SJSA1 (cell line): ENCODE results near the gene PCGF6. TPM values are rescaled to one million over a fixed set of nuclear protein-coding genes. Genes with fewer than 3 reads are reported as not detected.
"Not testable (repeated sequence)": the region's sequence is repeated elsewhere in the genome, so short reads cannot be mapped to it uniquely, and the experiment has no call there.

Experiments
- DNase-seq, 2 experiments: peaks; one replicate each; pipeline ENCODE4 v3.0.0-alpha.2; 2015 to 2020; ENCODE audit warnings: low spot score in 2 of 2, low read depth in 1 of 2
- H3K27ac ChIP-seq: fragments of 250-450 bp; sonication (Bioruptor Pico); 2 replicates; pipeline ENCODE4 v1.5.1; 2020; ENCODE audit warnings: mild to moderate bottlenecking, moderate library complexity
- H3K27me3 ChIP-seq: fragments of 250-450 bp; sonication (Bioruptor Pico); replicated peaks from 2 replicates; pipeline ENCODE4 v1.5.1; 2020; ENCODE audit warnings: mild to moderate bottlenecking, moderate library complexity
- H3K36me3 ChIP-seq: fragments of 250-450 bp; sonication (Bioruptor Pico); 2 replicates; pipeline ENCODE4 v1.5.1; 2020; ENCODE audit warnings: mild to moderate bottlenecking
- H3K4me1 ChIP-seq: fragments of 250-450 bp; sonication (Bioruptor Pico); replicated peaks from 2 replicates; pipeline ENCODE4 v1.6.1; 2021; ENCODE audit warnings: mild to moderate bottlenecking
- H3K4me3 ChIP-seq: fragments of 250-450 bp; sonication (Bioruptor Pico); 2 replicates; pipeline ENCODE4 v1.5.1; 2020; ENCODE audit warnings: mild to moderate bottlenecking
- H3K9me3 ChIP-seq: fragments of 250-450 bp; sonication (Bioruptor Pico); replicated peaks from 2 replicates; pipeline ENCODE4 v1.5.1; 2020; ENCODE audit warnings: mild to moderate bottlenecking
- total RNA-seq: library from RNA; depleted of rRNA; stranded (reverse); fragments of >200 nt; shearing (Covaris generic); gene quantifications from 2 replicates; pipeline ENCODE4 v1.2.3, GENCODE V29; 2014; rRNA removed

The PCGF6 gene
- total RNA-seq, 1 experiment from 2014 or later = 36.9 TPM

DNA sequence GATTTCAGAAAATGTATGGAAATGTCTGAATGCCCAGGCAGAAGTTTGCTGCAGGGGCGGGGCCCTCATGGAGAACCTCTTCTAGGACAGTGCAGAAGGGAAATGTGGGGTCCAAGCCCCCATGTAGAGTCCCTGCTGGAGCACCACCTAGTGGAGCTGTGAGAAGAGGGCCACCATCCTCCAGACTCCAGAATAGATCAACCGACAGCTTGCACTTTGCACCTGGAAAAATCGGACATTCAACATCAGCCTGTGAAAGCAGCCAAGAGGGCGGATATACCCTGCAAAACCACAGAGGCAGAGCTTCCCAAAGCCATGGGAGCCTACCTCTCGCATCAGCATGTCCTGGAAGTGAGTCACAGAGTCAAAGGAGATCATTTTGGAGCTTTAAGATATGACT is 91.0 kb downstream of the PCGF6 start:
- no peak overlapping the region for H3K4me3 ChIP-seq
- H3K9me3 ChIP-seq = no peaks in the 10 kb centered on the region; the same call in 1 of the 2 replicates
- H3K27me3 ChIP-seq = no peaks in the 10 kb centered on the region
- H3K4me1 ChIP-seq = peaks cover 2% of the 10 kb centered on the region; the same call in 1 of the 2 replicates
- DNase-seq = no peak
- H3K27ac ChIP-seq = no peak overlapping the region
- H3K36me3 ChIP-seq = no peaks in the 10 kb centered on the region

DNA sequence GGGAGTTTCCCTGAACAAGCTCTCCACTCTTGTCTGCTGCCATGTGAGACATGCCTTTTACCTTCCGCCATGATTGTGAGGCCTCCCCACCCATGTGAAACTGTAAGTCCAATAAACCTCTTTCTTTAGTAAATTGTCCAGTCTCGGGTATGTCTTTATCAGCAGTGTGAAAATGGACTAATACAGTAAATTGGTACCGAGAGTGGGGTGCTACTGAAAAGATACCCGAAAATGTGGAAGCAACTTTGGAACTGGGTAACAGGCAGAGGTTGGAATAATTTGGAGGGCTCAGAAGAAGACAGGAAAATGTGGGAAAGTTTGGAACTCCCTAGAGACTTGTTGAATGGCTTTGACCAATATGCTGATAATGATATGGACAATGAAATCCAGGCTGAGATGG is 92.0 kb downstream of the PCGF6 start:
- H3K9me3 ChIP-seq, DNase-seq, H3K4me1 ChIP-seq, H3K4me3 ChIP-seq, H3K27ac ChIP-seq, H3K36me3 ChIP-seq, H3K27me3 ChIP-seq: not testable (repeated sequence)

- no peak for DNase-seq
These were observed 93.1 kb downstream of the PCGF6 start for GRCh38 chr10:103257812-103258211.

DNA sequence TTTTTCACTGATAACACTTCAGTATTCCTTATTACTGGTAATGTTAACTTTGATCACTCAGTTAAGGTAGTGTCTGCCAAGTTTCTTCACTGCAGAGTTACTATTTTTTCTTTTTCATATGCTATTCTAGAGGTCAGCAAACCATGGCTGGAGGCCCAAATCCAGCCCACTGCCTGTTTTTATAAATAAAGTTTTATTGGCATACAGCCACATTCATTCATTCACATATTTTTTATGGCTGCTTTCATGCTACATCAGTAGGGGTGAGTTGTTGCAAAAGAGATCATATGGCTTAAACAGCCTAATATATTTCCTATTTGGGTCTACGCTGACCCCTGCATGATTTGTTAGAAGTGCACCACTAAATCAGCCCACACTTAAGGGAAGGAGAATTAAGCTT is 94.3 kb downstream of the PCGF6 start:
- DNase-seq = no peak
- no peak overlapping the region for H3K27ac ChIP-seq
- H3K4me1 ChIP-seq = peaks cover 5% of the 10 kb centered on the region; the same call in 1 of the 2 replicates

More at GRCh38 chr10:103257812-103258211, 93.1 kb downstream of the PCGF6 start:
- Histone ChIP-seq H3K4me1 (peaks cover 5% of the 10 kb centered on the region; the same call in 1 of the 2 replicates), H3K36me3 (no peaks in the 10 kb centered on the region), H3K4me3 (no peak overlapping the region), H3K27me3 (no peaks in the 10 kb centered on the region), H3K27ac (no peak overlapping the region), H3K9me3 (no peaks in the 10 kb centered on the region; the same call in 1 of the 2 replicates)

DNA sequence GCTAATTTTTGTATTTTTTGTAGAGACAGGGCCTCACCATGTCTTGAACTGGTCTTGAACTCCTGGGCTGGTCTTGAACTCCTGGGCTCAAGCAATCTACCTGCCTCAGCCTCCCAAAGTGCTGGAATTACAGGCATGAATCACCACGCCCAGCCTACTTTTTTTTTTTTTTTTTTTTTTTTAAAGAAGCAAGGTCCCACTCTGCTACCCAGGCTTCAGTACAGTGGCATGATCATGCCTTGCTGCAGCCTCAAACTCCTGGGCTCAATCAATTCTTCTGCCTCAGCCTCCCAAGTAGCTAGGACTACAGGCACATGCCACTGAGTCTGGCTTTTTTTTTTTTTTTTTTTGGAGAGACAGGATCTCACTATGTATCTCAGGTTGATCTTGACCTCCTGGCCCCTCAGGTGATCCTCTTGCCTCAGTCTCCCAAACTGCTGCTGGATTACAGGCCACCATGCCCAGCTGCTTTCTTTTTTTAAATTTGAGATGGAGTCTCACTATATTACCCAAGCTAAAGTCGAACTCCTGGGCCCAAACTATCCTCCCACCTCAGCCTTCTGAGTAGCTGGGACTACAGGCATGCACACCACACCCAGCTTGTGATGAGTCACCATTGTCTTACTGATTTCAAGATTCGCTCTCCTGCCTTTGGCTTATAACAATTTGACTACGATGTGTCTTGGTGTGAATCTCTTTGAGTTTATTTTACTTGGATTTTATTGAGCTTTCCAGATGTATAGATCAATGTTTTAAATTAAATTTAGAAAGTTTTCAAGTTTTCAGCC is 96.2 kb downstream of the PCGF6 start:
- H3K27ac ChIP-seq = no peak overlapping the region
- no peaks in the 10 kb centered on the region for H3K36me3 ChIP-seq
- H3K4me3 ChIP-seq = no peak overlapping the region
- peaks cover 5% of the 10 kb centered on the region; the same call in 1 of the 2 replicates for H3K4me1 ChIP-seq
- H3K9me3 ChIP-seq = no peaks in the 10 kb centered on the region
- peak; percentile 36 to 53 for DNase-seq
- H3K27me3 ChIP-seq = no peaks in the 10 kb centered on the region

More for the DNA sequence above, 94.3 kb downstream of the PCGF6 start:
- Histone ChIP-seq H3K4me3 (no peak overlapping the region), H3K27me3 (no peaks in the 10 kb centered on the region), H3K9me3 (no peaks in the 10 kb centered on the region; the same call in 1 of the 2 replicates), H3K36me3 (no peaks in the 10 kb centered on the region)

DNA sequence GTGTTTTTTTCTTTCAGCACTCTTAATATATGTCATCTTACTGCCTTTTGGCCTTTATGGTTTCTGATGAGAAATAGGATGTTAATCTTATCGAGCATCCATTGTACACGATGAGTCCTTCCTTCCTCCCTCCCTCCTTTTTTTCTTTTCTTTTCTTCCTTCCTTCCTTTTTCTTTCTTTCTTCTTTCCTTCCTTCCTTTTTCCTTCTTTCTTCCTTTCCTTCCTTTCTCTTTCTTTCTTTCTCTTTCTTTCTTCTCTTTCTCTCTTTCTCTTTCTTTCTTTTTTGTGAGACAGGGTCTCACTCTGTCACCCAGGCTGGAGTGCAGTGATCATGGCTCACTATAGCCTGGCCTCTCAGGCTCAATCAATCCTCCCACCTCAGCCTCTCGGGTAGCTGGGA is 96.8 kb downstream of the PCGF6 start:
- no peaks in the 10 kb centered on the region for H3K36me3 ChIP-seq
- H3K27ac ChIP-seq = no peak overlapping the region
- no peak for DNase-seq
- no peaks in the 10 kb centered on the region for H3K27me3 ChIP-seq
- no peaks in the 10 kb centered on the region for H3K9me3 ChIP-seq
- H3K4me1 ChIP-seq = peaks cover 5% of the 10 kb centered on the region; the same call in 1 of the 2 replicates
- no peak overlapping the region for H3K4me3 ChIP-seq

Other genes starting within 250 kb of the PCGF6 start
- 97.2 and 107 TPM in 2 replicates for gene NT5C2, start 157.9 kb downstream of the PCGF6 start, total RNA-seq
- gene RPEL1, start 105.3 kb downstream of the PCGF6 start, total RNA-seq = 0.13 TPM in 1 of 2 replicates, not detected in the other
- gene INA, start 74.0 kb downstream of the PCGF6 start, total RNA-seq = 0.42 and 1.7 TPM in 2 replicates
- gene TAF5, start 16.8 kb upstream of the PCGF6 start, total RNA-seq = 11.1 and 12.8 TPM in 2 replicates
- 457 and 813 TPM in 2 replicates for gene ATP5MK, start 45.3 kb upstream of the PCGF6 start, total RNA-seq
- 17.1 and 25.8 TPM in 2 replicates for gene PDCD11, start 45.5 kb upstream of the PCGF6 start, total RNA-seq
- gene CALHM2, start 101.2 kb upstream of the PCGF6 start, total RNA-seq = not detected in 2 replicates
- not detected in 2 replicates for gene CALHM1, start 107.8 kb upstream of the PCGF6 start, total RNA-seq
- not detected in 2 replicates for gene CALHM3, start 128.1 kb upstream of the PCGF6 start, total RNA-seq
- gene NEURL1, start 142.6 kb upstream of the PCGF6 start, total RNA-seq = not detected in 2 replicates